Skin of body (tissue), 2 donors: Measurements from ENCODE around the gene CAPZB. TPM values are rescaled to one million over a fixed set of nuclear protein-coding genes. Genes with fewer than 3 reads are reported as not detected.

Experiments used
- DNase-seq: peaks from one replicate; lab custom pipeline; 2025; lab: John Stamatoyannopoulos, UW
- total RNA-seq: library from RNA; depleted of rRNA; stranded (reverse); fragments of >200 nt; gene quantifications from one replicate; pipeline ENCODE4 v1.2.3, GENCODE V29; 2014

The CAPZB gene
- total RNA-seq, 1 donor from 2014 or later: 61.6 TPM

- no peak for DNase-seq
These were observed 152.5 kb downstream of the CAPZB start for GRCh38 chr1:19332832-19333231.

- no peak for DNase-seq
These were observed 154.0 kb downstream of the CAPZB start for GRCh38 chr1:19331262-19331878.

- peak; percentile 11 for DNase-seq
These were observed 154.7 kb downstream of the CAPZB start for GRCh38 chr1:19330449-19331135.

- DNase-seq: no peak
These were observed 155.7 kb downstream of the CAPZB start for GRCh38 chr1:19329611-19330010.

GRCh38 chr1:19329188-19329587 is 156.2 kb downstream of the CAPZB start:
- DNase-seq: no peak

GRCh38 chr1:19328486-19328885 is 156.9 kb downstream of the CAPZB start:
- DNase-seq: no peak

- no peak for DNase-seq
These were observed 157.6 kb downstream of the CAPZB start for GRCh38 chr1:19327736-19328135.

GRCh38 chr1:19327301-19327700 is 158.0 kb downstream of the CAPZB start:
- DNase-seq: no peak

GRCh38 chr1:19326748-19327065 is 158.6 kb downstream of the CAPZB start:
- DNase-seq: no peak

- no peak for DNase-seq
These were observed 159.2 kb downstream of the CAPZB start for GRCh38 chr1:19325958-19326747.

GRCh38 chr1:19325368-19325957 is 159.9 kb downstream of the CAPZB start:
- no peak for DNase-seq

GRCh38 chr1:19324665-19324990 is 160.7 kb downstream of the CAPZB start:
- DNase-seq: no peak

- DNase-seq: no peak
These were observed 161.2 kb downstream of the CAPZB start for GRCh38 chr1:19323987-19324664.

GRCh38 chr1:19322481-19322880 is 162.9 kb downstream of the CAPZB start:
- DNase-seq: no peak

- DNase-seq: no peak
These were observed 164.3 kb downstream of the CAPZB start for GRCh38 chr1:19321071-19321470.

- DNase-seq: no peak
These were observed 166.1 kb downstream of the CAPZB start for GRCh38 chr1:19319196-19319595.

GRCh38 chr1:19317126-19317910 is 168.0 kb downstream of the CAPZB start:
- DNase-seq: no peak

GRCh38 chr1:19315378-19316198 is 169.8 kb downstream of the CAPZB start:
- no peak for DNase-seq

- DNase-seq: no peak
These were observed 171.1 kb downstream of the CAPZB start for GRCh38 chr1:19313961-19314882.
